GM19468 (cell line): ENCODE measurements around the gene HESX1.

Experiments
- ATAC-seq: cut with Tn5 transposase; IDR thresholded peaks from one replicate; pipeline ENCODE4 v1.9.1; 2021; ENCODE audit warnings: mild to moderate bottlenecking, moderate library complexity, moderate number of reproducible peaks; ENCODE audit not compliant: unreplicated experiment; ENCODE audit errors: extremely low read depth

Gene HESX1

DNA sequence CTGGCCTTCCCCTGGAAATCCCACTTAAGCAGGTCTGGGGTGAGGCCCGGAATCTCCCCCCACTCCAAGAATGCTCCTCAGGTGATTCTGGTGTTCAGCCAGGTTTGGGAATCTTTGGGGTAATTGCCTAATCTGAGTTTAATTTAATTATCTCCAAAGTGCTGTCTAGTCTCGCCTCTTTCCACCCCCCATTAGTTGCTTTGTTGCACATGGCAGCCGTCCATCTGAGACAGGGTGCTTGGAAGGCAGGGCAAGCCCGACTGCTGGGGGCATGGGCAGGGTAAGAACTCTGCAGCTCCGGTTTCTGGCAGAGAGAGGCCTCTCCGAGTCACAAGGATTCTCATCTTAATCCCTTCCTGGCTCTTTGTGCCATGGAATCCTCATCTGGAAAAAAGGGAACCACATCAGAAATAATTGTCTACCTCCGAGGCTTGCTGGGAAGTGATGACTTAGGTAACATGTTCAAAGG, 49.6 kb downstream of the HESX1 start:
- ATAC-seq: no peak
